ENCODE data around the gene CACNG7. TPM values are rescaled to one million over a fixed set of nuclear protein-coding genes. Genes with fewer than 3 reads are reported as not detected.

Gene CACNG7
- total RNA-seq, 2 donors from 2014 or later, result not detected

GRCh38 chr19:53871454-53871853 is 37.6 kb upstream of the CACNG7 start:
- Histone ChIP-seq H3K36me3 (peaks cover 44% of the 10 kb centered on the region), H3K27me3 (no peaks in the 10 kb centered on the region), H3K9me3 (no peaks in the 10 kb centered on the region), H3K4me3 (no peak overlapping the region), H3K27ac (no peak overlapping the region), H3K4me1 (peaks cover 0 to 49% of the 10 kb centered on the region in 2 donors)
- no peak for DNase-seq (ENCODE audit: low spot score)
- TF ChIP-seq CTCF (IDR thresholded peaks at IDR 0.05), result no peak

- H3K9me3 ChIP-seq, result no peaks in the 10 kb centered on the region
- peaks cover 44% of the 10 kb centered on the region for H3K36me3 ChIP-seq
- DNase-seq (ENCODE audit: low spot score), result no peak
- H3K4me3 ChIP-seq, result no peak overlapping the region
- peaks cover 0 to 40% of the 10 kb centered on the region in 2 donors for H3K4me1 ChIP-seq
- H3K27ac ChIP-seq, result no peak overlapping the region
- no peak for TF ChIP-seq CTCF (IDR thresholded peaks at IDR 0.05)
- H3K27me3 ChIP-seq, result no peaks in the 10 kb centered on the region
Measured at GRCh38 chr19:53872762-53873161, 36.3 kb upstream of the CACNG7 start.

GRCh38 chr19:53873773-53874605 is 35.1 kb upstream of the CACNG7 start:
- no peak overlapping the region for H3K4me3 ChIP-seq
- no peak for TF ChIP-seq CTCF (IDR thresholded peaks at IDR 0.05)
- peaks cover 0 to 44% of the 10 kb centered on the region in 2 donors for H3K4me1 ChIP-seq
- H3K36me3 ChIP-seq, result peaks cover 44% of the 10 kb centered on the region
- H3K9me3 ChIP-seq, result no peaks in the 10 kb centered on the region
- H3K27ac ChIP-seq, result no peak overlapping the region
- H3K27me3 ChIP-seq, result no peaks in the 10 kb centered on the region
- no peak for DNase-seq (ENCODE audit: low spot score)

GRCh38 chr19:53874606-53874990 is 34.5 kb upstream of the CACNG7 start:
- no peak overlapping the region for H3K4me3 ChIP-seq
- DNase-seq (ENCODE audit: low spot score), result no peak
- no peak overlapping the region for H3K27ac ChIP-seq
- TF ChIP-seq CTCF (IDR thresholded peaks at IDR 0.05), result no peak
- H3K36me3 ChIP-seq, result peaks cover 44% of the 10 kb centered on the region
- H3K9me3 ChIP-seq, result no peaks in the 10 kb centered on the region
- H3K4me1 ChIP-seq, result peaks cover 0 to 48% of the 10 kb centered on the region in 2 donors
- no peaks in the 10 kb centered on the region for H3K27me3 ChIP-seq

GRCh38 chr19:53875602-53876325 is 33.3 kb upstream of the CACNG7 start:
- no peaks in the 10 kb centered on the region for H3K27me3 ChIP-seq
- H3K4me1 ChIP-seq, result peaks cover 0 to 39% of the 10 kb centered on the region in 2 donors
- no peak overlapping the region for H3K27ac ChIP-seq
- H3K36me3 ChIP-seq, result peaks cover 44% of the 10 kb centered on the region
- no peaks in the 10 kb centered on the region for H3K9me3 ChIP-seq
- DNase-seq (ENCODE audit: low spot score), result no peak
- TF ChIP-seq CTCF (IDR thresholded peaks at IDR 0.05), result no peak
- H3K4me3 ChIP-seq, result no peak overlapping the region
